ENCODE measurements around the gene LIN7B.

LIN7B gene, protein sequence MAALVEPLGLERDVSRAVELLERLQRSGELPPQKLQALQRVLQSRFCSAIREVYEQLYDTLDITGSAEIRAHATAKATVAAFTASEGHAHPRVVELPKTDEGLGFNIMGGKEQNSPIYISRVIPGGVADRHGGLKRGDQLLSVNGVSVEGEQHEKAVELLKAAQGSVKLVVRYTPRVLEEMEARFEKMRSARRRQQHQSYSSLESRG

DNA sequence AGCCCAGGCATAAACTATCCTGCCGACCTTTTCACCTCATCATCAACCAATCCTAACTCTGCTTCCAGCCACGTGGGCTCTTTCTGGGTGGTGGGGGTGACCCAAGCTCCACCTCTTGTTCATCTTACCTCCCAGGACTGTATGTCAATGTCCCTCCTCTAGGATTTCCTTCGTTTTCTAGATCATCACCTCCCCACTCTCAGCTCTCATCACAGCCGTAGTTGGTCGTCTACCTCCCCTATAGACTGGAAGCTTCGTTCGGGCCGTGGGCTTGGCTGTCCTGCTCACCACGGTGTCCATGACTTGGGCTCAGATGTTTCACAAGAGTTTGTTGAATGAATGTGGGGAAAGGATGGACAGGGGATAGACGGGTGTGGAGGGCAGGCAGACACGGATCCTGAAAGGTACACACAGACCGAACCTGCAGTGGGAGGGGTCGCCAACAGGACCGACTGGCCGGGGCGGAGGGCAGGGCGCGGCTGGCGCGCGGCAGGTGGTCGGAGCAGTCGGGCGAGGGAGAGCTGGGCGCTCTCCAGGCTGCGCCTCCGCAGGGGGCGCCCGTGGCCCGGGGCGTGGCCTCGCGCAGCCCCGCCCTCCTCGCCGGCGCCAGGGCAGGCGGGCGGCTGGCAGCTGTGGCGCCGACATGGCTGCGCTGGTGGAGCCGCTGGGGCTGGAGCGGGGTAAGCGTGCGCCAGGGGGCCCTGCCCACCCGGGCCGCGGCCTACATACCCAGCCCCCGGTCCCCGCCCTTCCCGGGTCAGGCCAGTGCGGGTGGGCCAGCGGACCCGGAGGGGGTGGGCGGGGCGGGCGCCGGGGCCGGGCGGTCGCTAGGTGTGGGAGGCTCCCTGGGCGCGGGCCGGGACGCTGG is at the start of gene LIN7B:
Gene LIN7B (plus strand): TSS at position 609 of the 868 bp plus-strand sequence. CDS start 35 bp downstream, at position 644.
- DNase-seq = peak; percentile 61

DNA sequence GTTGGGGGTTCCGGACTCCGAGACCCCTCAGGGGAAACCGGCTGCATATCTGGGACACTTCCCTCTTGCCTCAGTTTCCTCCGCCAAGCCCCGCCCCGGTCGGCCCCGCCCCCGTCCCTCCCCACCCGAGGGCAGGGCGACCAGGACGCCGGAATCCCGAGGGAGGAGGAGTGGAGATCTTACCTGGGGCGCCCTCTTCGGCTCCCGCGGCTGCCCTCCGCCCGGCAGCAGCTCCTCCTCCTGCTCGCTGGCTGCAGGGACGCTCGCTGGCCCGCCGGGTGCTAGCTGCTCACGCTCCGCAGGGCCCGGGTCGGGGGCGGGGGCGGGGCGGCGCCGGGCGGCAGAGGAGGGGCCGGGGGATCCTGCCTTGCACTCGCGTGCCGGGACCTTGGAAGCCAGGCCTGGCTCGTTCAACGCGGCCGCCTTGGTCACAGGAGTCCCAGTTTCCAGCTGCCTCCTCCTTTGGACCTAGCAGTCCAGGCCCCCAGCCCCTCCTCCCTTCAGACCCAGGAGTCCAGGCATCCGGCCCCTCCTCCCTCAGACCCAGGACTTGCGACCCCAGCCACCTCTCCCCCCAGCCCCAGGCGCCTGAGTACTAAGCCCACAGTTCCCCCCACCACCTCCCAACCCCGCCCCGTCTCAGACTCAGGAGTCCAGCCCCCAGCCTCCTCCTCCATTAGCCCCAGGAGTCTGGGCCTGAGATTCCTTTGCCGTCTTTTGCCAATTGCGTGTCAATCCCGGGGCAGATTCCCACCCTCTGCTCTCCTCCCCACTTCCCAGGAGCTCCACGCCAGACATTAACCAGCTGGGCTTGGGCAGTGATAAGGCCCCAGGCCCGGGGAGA is 49.2 kb upstream of the LIN7B start, which contains the start of gene NTF4:
Gene NTF4 (minus strand): TSS at position 51 of the 844 bp plus-strand sequence. CDS start 2,821 bp downstream, outside the sequence.
- no peak for DNase-seq

DNA sequence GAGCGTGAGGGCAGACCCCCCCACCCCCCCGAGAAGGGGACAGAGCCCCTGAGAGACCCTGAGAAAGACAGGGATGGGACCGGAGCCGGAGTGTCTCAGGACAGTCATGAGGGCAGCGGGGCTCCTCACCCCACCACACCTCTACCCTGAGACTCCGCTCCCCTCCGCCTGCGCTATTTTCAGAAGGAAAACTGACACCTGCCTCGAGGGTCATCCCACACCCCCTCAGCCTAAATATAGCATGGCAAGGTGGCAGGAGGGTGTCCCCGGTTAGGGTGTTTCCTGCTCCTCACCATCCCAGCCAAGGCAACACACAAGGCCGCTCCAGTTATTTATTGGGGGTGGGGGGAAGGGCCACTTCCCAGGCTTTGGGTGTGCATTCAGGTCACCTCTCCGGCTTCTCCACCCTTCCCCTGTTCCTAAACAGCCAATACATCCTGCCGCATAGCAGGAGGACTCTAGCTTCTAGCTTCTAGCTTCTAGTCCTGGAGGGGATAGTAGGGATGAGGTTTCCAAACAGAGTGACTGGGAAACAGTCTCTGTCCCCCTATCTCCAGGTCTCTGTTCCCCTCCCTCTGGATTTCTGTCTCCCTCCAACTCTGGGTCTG is 48.2 kb upstream of the LIN7B start:
- no peak for DNase-seq

DNA sequence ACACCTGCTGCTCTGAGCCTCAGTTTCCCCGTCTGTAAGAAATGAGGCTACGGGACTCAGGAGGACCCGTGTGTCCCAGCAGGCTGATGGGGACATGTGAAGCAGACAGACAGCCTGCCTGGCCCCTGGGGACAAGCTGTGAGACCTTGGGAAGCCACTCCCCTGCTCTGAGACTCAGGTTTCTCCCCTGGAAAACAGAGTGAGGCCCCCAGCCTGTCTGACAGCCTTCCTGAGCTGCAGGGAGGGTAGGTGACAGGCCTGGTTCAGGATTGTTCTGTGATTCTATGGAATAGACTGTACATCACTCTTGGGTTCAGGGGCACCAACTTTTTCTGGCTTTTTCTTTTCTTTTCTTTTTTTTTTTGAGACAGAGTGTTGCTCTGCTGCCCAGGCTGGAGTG is 46.6 kb upstream of the LIN7B start:
- no peak for DNase-seq

DNA sequence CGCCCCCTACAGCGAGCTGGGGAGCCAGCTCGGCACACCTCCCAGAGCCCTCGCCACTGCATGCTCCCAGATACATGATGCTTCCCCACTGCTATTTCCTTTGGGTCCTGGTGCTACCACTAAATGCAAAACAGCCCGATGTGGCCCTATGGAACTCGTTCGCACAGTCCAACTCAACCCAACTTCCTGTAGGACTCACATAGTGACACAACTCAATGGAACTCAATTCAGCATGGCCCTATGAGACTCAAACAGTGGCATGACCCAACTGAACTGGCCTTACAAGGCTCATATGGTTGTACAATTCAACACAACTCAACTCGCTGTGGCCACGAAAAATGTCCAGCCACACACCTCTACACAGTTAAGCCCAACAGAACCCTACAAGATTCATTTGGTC is 45.1 kb upstream of the LIN7B start:
- no peak for DNase-seq

DNA sequence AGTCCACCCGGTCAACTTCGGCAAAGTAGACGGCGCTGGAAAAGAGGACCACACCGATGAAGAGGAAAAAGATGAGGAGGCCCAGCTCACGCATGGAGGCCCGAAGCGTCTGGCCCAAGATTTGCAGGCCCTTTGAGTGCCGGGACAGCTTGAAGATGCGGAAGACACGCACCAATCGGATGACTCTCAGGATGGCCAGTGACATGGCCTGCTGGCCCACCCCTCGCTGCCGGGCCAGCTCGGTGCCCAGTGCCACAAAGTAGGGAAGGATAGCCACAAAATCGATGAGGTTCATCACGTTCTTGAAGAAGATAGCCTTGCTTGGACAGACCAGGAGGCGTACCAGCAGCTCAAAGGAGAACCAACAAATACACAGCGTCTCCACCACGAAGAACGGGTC is 43.8 kb upstream of the LIN7B start:
- DNase-seq = no peak

DNA sequence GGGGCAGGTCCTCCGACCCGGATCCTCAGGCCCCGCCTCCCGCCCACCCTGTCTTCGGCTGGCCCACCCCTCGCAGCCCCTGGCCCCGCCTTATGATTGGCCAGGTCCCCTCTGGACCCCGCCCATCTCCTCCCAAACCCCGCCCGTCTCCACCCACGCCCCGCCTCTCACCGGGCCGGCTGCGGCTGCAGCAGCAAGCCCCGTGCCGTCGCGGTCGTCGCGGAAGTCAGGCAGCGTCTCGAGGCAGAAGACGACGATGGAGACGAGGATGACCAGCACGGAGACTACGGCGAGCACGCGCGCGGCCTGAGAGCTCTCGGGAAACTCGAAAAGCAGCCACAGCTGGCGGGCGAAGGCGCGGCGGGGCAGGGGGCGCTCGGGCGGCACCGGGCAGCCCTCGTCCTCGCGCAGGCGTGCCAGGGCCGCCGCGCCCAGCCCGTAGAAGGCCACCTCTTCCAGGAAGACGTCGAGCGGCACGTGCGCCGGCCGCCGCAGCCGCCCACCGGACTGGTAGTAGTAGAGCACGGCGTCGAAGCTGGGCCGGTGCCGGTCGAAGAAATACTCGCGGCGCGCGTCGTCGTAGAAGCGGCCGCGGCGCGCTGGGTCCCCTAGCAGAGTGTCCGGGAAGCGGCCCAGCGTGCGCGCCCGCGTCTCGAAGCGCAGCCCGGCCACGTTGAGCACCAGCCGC is 42.2 kb upstream of the LIN7B start:
- DNase-seq = no peak

DNA sequence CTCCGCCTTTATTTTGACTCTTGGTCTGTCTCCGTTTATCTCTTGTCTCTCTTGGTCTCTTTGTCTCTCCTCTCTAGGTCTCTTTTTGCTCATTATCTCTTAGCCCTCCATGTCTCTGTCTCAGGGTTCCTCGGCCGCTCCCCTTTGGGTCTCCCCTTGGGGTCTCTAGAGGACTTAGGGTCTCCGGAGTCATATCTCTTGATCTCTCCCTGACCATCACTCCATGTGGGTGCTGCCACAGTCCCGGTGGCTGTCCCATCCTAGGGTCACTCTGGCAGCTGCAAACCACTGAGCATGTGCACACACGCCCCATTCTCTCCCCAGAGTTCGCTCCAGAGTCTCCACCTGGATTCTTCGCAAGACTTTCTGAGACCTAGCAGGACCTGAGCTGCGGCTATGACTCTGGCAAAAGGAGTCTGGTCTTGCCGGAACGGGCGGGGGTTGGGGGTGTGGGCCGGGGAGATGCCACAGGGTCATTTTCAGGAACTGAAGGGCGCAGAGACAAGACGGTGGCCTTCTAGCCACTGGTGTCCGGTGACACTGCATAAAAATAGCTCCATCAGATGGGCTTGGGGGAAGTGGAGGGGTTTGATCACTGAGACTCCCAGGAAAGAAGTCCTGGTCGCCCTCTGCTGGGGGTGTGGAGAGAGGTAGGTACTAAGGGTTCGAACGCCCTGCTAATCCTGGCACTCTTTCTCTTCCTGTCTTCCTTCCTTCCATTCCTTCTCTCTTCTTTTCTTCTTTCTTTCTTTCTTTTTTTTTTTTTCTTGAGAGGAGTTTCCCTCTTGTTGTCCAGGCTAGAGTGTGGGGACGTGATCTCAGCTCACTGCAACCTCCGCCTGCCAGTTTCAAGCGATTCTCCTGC is 40.4 kb upstream of the LIN7B start:
- no peak for DNase-seq

DNA sequence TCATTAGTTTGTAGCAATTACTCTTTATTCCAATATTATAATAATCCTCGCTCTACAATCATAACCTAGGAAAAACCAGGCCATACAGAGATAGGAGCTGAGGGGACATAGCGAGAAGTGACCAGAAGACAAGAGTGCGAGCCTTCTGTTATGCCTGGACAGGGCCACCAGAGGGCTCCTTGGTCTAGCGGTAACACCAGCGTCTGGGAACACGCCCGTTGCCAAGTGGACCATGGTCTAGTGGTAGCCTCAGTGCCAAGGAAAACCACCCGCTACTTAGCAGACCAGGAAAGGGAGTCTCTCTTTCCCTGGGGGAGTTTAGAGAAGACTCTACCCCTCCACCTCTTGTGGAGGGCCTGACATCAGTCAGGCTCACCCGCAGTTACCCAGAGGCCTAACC is 39.3 kb upstream of the LIN7B start:
- DNase-seq = peak; percentile 61

DNA sequence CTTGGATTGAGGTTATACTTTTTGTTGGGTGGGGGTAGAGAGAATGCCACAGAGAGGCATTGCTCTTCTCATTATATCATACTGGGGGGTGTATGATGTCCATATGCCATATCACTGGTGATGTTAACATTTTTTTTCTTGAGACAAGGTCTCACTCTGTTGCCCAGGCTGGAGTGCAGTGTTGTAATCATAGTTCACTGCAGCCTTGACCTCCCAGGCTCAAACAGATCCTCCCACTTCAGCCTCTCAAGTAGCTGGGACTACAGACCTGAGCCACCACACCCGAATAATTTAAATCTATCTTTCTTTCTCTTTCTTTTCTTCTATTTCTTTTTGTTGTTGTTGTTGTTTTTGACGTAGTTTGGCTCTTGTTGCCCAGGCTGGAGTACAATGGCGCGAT is 33.8 kb upstream of the LIN7B start:
- no peak for DNase-seq

DNA sequence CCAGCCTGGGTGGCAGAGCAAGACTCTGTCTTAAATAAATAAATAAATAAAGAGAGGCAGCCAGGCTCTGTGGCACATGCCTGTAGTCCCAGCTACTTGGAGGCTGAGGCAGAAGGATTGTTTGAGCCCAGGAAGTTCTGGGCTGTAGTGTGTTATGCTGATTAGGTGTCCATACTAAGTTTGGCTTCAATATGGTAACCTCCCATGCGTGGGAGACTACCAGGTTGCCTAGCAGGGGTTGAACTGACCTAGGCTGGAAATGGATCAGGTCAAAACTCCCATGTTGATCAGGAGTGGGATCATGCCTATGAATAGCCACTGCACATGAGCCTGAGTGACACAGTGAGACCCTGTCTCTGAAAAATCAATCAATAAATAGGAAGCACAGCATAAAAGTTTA is 32.9 kb upstream of the LIN7B start:
- DNase-seq = no peak

DNA sequence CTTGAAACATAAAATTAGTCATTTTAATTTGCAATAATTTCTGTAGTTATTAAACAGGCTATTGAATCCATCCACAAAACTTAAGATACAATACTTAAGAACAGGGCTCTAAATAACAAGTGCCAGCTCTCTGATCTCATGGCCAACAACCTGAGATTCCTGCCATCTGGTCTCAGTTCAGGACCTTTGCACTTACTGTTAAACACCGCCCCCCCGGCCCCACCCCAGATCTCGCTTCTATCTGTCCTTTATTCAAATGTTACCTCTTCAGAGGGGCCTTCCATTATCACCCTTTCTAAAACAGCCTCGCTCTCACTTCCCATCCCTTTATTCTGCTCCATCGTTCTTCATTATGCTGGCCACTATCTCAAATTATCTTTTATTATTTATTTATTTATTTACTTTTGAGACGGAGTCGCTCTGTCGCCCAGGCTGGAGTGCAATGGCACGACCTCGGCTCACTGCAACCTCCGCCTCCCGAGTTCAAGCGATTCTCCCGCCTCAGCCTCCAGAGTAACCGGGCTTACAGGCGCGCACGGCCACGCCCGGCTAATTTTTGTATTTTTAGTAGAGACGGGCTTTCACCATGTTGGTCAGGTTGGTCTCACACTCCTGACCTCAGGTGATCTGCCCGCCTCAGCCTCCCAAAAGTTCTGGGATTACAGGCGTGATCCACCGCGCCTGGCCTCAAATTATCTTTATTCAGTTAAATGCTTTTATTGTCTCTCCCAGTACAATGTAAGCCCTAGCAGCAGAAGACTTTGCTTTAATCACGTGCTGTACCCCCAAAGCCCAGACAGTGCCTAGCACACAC is 29.8 kb upstream of the LIN7B start:
- no peak for DNase-seq

DNA sequence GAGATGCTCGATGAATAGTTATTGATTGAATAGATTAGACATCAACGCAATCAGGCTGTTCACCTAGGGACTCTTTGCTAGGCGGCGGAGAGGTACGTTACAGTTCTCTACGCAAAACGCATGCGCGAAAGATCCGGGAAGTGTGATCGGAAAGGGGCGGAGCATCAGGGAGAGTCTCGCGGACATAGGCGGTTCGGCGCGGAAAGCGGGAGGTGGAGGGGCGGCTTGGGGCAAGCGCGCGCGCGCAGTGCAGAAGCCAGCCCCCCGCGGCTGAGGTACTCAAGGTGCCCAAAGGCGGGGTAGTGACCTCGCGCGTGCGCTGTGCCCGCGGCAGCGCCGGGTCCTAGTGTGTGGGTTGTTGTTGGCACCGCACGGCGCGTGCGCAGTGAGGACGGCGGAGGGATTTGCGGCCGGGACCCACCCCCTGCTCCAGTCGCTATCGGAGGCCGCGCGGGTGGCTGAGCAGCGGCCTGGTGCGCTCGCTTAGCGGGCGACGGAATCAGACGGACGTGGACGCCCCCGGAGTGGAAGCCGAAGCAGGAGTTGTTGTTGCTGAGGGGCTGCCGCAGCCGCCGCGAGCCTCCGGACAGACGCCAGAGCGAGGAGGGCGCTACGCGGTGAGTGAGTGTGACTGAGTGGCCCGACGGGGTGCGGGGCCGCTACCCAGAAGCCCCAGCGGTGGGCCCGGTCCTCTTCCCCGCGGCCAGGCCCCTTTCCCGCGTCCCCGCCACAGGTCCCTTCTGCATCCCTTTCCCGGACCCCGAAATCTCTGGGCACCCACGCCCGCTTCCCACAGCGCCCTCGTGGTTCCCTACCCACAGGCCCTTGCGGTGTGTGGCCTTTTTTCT is 28.9 kb upstream of the LIN7B start, which contains the start of gene SNRNP70:
Gene SNRNP70 (plus strand): TSS at position 432 of the 848 bp plus-strand sequence. CDS start 964 bp downstream, outside the sequence.
- peak; percentile 99 for DNase-seq

DNA sequence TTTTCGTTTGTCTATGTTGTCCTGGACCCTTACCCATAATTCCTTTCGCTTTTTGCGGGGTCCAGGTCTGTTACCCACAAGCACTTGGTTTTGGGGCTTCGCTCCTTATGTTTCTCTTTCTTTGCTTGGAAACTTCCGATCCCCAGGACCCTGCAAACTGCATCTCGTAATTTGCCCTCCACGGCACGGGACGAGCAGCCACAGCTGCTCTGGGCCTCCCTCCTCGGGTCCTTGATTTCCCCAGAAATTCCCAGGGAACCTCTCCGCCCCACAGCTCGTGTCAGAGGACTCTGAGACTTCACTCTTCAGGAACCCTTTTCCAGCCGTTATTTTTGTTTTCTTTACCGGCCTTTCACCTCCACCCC is 28.3 kb upstream of the LIN7B start:
- no peak for DNase-seq

DNA sequence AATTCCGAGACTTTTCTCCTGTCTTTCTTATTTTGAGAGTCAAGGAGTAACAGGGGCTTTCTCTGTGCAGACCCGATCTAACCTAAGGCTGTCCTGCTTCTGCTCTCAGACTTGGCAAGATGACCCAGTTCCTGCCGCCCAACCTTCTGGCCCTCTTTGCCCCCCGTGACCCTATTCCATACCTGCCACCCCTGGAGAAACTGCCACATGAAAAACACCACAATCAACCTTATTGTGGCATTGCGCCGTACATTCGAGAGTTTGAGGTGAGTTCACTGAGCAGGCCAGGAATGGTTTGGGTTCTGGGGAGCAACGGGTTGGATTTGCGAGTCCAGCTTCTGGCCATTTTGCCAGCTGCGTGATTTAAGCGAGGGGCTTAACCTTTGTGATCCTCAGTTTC is 27.9 kb upstream of the LIN7B start:
- no peak for DNase-seq

DNA sequence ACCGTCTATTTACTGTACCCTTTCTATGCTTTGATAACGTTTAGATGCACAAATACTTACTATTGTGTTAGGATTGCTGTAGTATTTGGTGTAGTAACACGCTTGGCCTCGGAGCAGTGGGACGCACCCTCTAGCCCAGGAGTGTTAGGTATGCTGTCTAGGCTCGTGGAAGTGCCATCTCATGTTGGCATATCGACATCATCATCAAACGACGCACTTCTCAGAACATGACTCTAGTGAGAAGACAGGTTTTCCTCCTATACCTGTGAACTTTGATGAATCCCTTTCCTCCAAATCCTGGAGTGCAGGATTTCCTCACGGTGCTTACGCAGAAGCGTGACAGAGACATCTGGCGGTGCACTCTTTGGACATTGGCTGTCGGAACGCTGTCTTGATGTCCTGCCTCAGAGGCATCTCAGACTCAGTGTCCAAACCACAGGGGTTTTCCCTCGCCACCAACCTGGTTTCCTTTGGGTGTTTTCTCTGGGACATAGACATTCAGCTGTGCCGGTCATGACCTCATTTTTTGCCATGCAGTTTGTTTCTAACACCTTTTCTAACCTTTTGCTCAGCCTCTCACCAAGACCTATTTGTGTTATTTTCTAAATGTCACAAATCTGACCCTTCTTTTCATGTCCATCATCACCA is 22.7 kb upstream of the LIN7B start:
- DNase-seq = no peak

DNA sequence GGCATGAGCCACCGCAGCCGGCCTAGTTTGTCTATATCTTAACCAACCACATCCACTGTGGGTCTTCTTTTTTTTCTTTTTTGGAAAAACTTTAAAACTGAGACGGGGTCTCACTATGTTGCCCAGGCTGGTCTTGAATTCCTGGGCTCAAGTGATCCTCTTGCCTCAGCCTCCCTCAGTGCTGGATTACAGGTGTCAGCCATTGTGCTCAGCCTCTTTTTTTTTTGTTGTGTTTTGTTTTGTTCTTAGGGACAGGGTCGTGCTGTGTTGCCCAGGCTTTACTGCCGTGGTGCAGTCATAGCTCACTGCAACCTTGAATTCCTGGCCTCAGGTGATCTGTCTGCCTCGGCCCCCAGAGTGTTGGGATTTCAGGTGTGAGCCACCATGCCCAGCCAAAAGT is 21.5 kb upstream of the LIN7B start:
- DNase-seq = no peak
